B cell (primary cell): ENCODE measurements around the gene ELFN2.

Source experiments
- EZH2 ChIP-seq: IDR thresholded peaks from 2 replicates; pipeline ENCODE4 v1.6.1; 2012; ENCODE audit warnings: borderline replicate concordance, low read depth, mild to moderate bottlenecking, moderate library complexity, low read length; ENCODE audit not compliant: insufficient read depth, poor library complexity, severe bottlenecking
- TF ChIP-seq, protein P1 (sequence below): fragments of 200-600 bp; IDR thresholded peaks from one replicate; pipeline ENCODE4 v1.8.0; 2022; ENCODE audit warnings: antibody characterized with exemption, mild to moderate bottlenecking

DNA sequence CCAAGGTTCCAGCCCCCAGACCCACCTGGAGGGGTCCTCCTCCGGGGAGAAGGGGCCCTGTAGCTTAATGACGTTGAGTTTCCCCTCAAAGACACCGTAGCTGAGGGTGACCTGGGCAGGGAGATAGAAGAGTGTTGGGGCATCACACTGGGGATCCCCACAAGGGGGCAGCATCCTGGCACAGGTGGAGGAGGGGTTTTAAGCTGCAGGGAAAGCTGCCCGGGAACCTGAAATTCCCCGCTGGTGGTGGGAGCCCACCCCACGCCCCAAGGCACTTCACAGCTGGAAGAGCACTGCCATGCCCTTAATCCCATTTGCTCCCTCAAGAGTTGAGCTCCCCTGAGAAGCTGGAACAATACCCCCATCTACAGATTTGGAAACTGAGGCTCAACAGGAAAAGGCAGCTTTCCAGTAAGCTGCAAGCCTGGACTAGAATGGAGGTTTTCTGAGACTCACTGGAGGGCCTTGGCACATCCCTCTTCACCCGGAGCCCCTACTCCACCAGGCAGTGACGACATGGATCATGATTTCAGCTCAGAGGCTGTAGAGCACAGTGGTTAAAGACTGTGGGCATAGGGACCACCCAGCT is 45.2 kb upstream of the ELFN2 start:
- TF ChIP-seq, protein P1, sequence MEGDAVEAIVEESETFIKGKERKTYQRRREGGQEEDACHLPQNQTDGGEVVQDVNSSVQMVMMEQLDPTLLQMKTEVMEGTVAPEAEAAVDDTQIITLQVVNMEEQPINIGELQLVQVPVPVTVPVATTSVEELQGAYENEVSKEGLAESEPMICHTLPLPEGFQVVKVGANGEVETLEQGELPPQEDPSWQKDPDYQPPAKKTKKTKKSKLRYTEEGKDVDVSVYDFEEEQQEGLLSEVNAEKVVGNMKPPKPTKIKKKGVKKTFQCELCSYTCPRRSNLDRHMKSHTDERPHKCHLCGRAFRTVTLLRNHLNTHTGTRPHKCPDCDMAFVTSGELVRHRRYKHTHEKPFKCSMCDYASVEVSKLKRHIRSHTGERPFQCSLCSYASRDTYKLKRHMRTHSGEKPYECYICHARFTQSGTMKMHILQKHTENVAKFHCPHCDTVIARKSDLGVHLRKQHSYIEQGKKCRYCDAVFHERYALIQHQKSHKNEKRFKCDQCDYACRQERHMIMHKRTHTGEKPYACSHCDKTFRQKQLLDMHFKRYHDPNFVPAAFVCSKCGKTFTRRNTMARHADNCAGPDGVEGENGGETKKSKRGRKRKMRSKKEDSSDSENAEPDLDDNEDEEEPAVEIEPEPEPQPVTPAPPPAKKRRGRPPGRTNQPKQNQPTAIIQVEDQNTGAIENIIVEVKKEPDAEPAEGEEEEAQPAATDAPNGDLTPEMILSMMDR = peak; percentile 60
- no peak for TF ChIP-seq EZH2
